ENCODE measurements around the gene ZFYVE1. TPM values are rescaled to one million over a fixed set of nuclear protein-coding genes. Genes with fewer than 3 reads are reported as not detected.

Gene ZFYVE1
- total RNA-seq, 2 experiments from 2014 or later: 7.2 to 10.4 TPM

DNA sequence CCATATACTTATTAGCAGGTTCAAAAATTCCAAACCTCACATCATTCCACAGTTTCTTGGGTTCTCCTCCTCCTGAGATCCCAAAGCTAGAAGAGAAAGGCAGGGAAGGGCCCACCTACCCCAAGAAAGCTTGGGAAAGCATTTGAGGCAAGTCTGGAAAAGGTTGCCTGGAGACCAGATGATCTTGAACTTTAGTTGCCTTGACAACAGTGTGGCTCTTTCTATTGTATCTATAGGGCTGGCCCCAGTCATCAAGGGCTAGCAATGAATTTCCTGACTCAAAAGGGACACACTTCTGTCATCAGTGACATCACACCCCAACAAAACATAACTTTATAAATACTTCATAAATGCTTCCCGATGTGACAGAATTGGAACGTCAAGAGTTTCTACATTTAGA lies 40.0 kb downstream of the ZFYVE1 start:
- no peak overlapping the region for H3K4me3 Mint-ChIP-seq
- no peaks in the 10 kb centered on the region for H3K27me3 Mint-ChIP-seq
- H3K4me1 Mint-ChIP-seq (ENCODE audit: low read depth): no peaks in the 10 kb centered on the region
- DNase-seq (no peak), ATAC-seq (no peak)
- intact Hi-C loops (cut with micrococcal nuclease): no loop called here
- POLR2A ChIA-PET: no interaction called here
- TF ChIP-seq, protein P1, sequence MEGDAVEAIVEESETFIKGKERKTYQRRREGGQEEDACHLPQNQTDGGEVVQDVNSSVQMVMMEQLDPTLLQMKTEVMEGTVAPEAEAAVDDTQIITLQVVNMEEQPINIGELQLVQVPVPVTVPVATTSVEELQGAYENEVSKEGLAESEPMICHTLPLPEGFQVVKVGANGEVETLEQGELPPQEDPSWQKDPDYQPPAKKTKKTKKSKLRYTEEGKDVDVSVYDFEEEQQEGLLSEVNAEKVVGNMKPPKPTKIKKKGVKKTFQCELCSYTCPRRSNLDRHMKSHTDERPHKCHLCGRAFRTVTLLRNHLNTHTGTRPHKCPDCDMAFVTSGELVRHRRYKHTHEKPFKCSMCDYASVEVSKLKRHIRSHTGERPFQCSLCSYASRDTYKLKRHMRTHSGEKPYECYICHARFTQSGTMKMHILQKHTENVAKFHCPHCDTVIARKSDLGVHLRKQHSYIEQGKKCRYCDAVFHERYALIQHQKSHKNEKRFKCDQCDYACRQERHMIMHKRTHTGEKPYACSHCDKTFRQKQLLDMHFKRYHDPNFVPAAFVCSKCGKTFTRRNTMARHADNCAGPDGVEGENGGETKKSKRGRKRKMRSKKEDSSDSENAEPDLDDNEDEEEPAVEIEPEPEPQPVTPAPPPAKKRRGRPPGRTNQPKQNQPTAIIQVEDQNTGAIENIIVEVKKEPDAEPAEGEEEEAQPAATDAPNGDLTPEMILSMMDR (IDR thresholded peaks at IDR 0.05): no peak
- no peak overlapping the region for H3K27ac Mint-ChIP-seq
- H3K36me3 Mint-ChIP-seq (ENCODE audit: low read depth): peaks cover 22% of the 10 kb centered on the region
- CTCF ChIA-PET: interaction anchor here (1.0 to 1.4 kb wide), 2 partner anchors 20 to 38 kb away, joined by 3 read pairs; no protein-coding TSS in a partner anchor
- H3K9me3 Mint-ChIP-seq: no peaks in the 10 kb centered on the region

DNA sequence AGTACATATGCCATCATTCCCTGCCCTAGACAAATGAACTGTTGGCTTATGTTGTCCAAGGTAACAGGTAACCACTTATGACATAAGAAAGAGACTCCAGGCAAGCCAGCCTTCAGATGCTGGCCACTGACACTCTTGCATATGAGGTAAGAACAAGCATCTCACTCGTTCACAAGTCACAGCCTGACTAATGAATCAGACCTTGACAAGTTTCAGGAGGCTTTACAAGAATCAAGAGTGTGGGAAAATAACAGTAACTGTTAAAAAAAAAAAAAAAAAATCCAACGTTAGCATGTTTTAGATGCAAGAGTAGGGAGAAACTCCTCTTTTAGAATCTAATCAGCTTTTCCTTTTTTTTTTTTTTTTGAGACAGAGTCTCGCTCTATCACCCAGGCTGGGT lies 40.7 kb downstream of the ZFYVE1 start:
- ChIA-PET CTCF (interaction anchor here (1.0 to 1.4 kb wide), 2 partner anchors 21 to 37 kb away, joined by 3 read pairs; no protein-coding TSS in a partner anchor), POLR2A (no interaction called here)
- TF ChIP-seq, protein P1 (IDR thresholded peaks at IDR 0.05): no peak
- ATAC-seq (no peak), DNase-seq (no peak)
- Mint-ChIP-seq H3K4me3 (no peak overlapping the region), H3K9me3 (no peaks in the 10 kb centered on the region), H3K4me1 (ENCODE audit: low read depth) (no peaks in the 10 kb centered on the region), H3K27me3 (no peaks in the 10 kb centered on the region), H3K36me3 (ENCODE audit: low read depth) (peaks cover 22% of the 10 kb centered on the region), H3K27ac (no peak overlapping the region)
- intact Hi-C loops (cut with micrococcal nuclease): no loop called here

DNA sequence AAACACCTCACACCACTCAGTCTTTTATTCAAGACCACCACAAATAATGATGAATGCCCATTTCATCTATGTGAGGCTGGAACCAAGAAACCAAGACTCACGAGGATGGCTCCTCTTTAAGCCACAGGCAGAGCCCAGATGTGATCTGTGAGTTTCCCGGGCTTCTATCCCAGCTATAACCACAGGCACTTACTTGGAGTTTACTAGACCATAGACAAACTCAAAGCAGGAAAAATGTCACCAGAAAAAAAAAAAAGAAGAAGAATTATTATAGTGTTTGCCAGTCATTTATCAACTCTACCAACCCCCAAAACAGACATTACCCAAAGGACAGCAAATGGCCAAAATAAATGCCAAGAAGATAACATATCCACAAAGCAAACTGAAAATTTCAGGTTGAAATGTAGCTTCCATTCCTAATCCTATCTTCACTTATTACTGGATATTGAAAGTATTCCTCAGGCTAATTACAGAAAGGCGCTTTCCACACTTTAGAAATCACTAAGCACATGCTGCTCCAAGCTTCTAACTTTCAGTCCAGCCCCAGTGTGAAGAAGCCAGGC lies 44.7 kb downstream of the ZFYVE1 start:
- H3K9me3 Mint-ChIP-seq: no peaks in the 10 kb centered on the region
- POLR2A ChIA-PET: interaction anchor here (0.6 to 0.9 kb wide), 2 partner anchors 75 to 1431 kb away, joined by 3 read pairs; no protein-coding TSS in a partner anchor
- no peaks in the 10 kb centered on the region for H3K27me3 Mint-ChIP-seq
- H3K4me1 Mint-ChIP-seq (ENCODE audit: low read depth): no peaks in the 10 kb centered on the region
- DNase-seq (no peak), ATAC-seq (no peak)
- TF ChIP-seq, protein P1 (IDR thresholded peaks at IDR 0.05): no peak
- H3K27ac Mint-ChIP-seq: no peak overlapping the region
- CTCF ChIA-PET: no interaction called here
- peaks cover 23% of the 10 kb centered on the region for H3K36me3 Mint-ChIP-seq (ENCODE audit: low read depth)
- intact Hi-C loops (cut with micrococcal nuclease): no loop called here
- H3K4me3 Mint-ChIP-seq: no peak overlapping the region

DNA sequence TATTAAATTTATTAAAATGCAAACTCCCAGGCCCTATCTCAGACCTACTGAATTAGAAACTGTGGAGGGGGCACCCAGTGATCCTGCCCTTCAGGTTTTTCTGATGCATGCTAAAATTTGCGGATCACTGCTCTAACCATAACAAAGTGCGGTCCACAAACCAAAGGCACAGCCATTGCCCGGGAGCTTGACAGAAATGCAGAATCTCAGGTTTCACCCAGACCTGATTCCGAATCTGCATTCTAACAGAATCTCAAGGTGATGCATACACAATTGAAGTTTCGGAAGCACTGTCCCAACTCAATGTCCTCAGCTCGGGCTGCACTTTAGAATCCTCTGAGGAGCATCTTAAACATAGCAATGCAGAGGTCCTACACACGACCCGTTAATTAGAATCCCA lies 46.0 kb downstream of the ZFYVE1 start:
- Mint-ChIP-seq H3K4me3 (no peak overlapping the region), H3K4me1 (ENCODE audit: low read depth) (no peaks in the 10 kb centered on the region), H3K9me3 (no peaks in the 10 kb centered on the region), H3K27ac (no peak overlapping the region), H3K36me3 (ENCODE audit: low read depth) (peaks cover 23% of the 10 kb centered on the region), H3K27me3 (no peaks in the 10 kb centered on the region)
- intact Hi-C loops (cut with micrococcal nuclease): no loop called here
- TF ChIP-seq, protein P1 (IDR thresholded peaks at IDR 0.05): no peak
- ATAC-seq (no peak), DNase-seq (no peak)
- POLR2A ChIA-PET: interaction anchor here (0.9 kb wide), 1 partner anchor 14 kb away, joined by 3 read pairs; no protein-coding TSS in a partner anchor
- CTCF ChIA-PET: no interaction called here

DNA sequence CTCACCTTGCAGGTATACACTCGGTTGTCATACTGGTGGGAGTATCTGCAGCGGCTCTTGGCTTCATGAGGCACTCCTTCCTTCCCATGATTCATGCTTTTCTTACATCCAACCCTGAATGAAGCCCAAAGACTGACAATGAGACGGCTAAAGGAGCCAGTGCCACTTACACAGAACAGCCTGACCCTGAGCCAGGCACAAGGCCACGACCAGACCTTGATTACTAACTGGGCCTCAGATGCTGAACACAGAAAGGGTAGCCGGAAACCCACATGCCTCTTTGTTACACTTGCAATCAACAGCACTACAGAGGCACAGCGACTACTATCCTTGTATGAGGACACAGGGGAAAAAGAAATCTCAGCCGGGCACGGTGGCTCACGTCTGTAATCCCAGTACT lies 48.0 kb downstream of the ZFYVE1 start:
- ChIA-PET CTCF (no interaction called here), POLR2A (no interaction called here)
- H3K9me3 Mint-ChIP-seq: no peaks in the 10 kb centered on the region
- ATAC-seq (no peak), DNase-seq (no peak)
- no peak overlapping the region for H3K4me3 Mint-ChIP-seq
- H3K27ac Mint-ChIP-seq: no peak overlapping the region
- H3K36me3 Mint-ChIP-seq (ENCODE audit: low read depth): peaks cover 15% of the 10 kb centered on the region
- no peaks in the 10 kb centered on the region for H3K27me3 Mint-ChIP-seq
- H3K4me1 Mint-ChIP-seq (ENCODE audit: low read depth): no peaks in the 10 kb centered on the region
- intact Hi-C loops (cut with micrococcal nuclease): no loop called here
- TF ChIP-seq, protein P1 (IDR thresholded peaks at IDR 0.05): no peak
